Measurements from ENCODE around the gene PTPRJ. TPM values are rescaled to one million over a fixed set of nuclear protein-coding genes. Genes with fewer than 3 reads are reported as not detected.

PTPRJ gene
- total RNA-seq, 1 experiment from 2014 or later = 59.4 TPM

DNA sequence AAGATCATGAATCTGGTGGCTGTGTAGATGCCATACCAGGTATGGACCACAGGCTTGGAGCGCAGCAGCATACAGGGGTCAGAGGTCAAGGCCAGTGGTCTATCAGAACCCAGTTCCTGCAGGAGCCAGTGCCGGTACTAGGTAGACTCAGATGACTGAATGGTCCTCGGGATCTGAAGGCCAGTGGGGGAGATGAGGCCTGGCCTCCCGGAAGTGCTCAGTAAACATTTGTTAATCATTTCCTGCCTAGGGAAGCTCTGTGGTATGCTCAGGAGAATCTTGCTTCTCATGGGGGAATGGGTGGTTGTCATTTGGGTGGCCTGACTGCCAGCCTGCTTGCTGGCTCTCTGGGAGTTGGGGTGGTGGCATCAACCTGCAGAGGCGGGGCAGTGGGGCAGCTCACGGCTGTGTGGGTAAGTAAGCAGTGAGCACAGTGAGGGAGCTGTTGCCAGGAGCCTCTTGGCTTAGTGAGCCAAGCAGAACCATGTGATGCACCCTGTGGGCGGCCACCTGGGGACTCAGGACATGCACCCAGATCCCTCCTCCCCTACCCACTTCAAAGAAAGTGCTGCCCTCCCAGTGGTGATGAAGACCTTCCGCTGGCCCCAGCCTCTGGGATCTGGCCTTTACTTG lies 33.0 kb downstream of the PTPRJ start:
- Mint-ChIP-seq H3K27ac (ENCODE audit: unreplicated experiment) (no peak overlapping the region), H3K36me3 (ENCODE audit: insufficient read depth, unreplicated experiment) (no peaks in the 10 kb centered on the region), H3K27me3 (ENCODE audit: unreplicated experiment) (no peaks in the 10 kb centered on the region), H3K4me3 (ENCODE audit: low read depth, unreplicated experiment) (peak overlapping the region; percentile 10), H3K4me1 (ENCODE audit: low read depth, unreplicated experiment) (peaks cover 46% of the 10 kb centered on the region), H3K9me3 (ENCODE audit: low read depth, unreplicated experiment) (no peaks in the 10 kb centered on the region)
- TF ChIP-seq, protein P1, sequence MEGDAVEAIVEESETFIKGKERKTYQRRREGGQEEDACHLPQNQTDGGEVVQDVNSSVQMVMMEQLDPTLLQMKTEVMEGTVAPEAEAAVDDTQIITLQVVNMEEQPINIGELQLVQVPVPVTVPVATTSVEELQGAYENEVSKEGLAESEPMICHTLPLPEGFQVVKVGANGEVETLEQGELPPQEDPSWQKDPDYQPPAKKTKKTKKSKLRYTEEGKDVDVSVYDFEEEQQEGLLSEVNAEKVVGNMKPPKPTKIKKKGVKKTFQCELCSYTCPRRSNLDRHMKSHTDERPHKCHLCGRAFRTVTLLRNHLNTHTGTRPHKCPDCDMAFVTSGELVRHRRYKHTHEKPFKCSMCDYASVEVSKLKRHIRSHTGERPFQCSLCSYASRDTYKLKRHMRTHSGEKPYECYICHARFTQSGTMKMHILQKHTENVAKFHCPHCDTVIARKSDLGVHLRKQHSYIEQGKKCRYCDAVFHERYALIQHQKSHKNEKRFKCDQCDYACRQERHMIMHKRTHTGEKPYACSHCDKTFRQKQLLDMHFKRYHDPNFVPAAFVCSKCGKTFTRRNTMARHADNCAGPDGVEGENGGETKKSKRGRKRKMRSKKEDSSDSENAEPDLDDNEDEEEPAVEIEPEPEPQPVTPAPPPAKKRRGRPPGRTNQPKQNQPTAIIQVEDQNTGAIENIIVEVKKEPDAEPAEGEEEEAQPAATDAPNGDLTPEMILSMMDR (IDR thresholded peaks at IDR 0.05; ENCODE audit: unreplicated experiment) = no peak
- BruUV-seq (replicated peaks) = no TSS peak
- CTCF ChIA-PET = no interaction called here
- intact Hi-C loops (cut with micrococcal nuclease; ENCODE audit: unreplicated experiment) = loop anchor here (5.0 kb wide), 1 partner anchor 39 kb away; no protein-coding TSS in a partner anchor
- DNase-seq = peak; percentile 46

DNA sequence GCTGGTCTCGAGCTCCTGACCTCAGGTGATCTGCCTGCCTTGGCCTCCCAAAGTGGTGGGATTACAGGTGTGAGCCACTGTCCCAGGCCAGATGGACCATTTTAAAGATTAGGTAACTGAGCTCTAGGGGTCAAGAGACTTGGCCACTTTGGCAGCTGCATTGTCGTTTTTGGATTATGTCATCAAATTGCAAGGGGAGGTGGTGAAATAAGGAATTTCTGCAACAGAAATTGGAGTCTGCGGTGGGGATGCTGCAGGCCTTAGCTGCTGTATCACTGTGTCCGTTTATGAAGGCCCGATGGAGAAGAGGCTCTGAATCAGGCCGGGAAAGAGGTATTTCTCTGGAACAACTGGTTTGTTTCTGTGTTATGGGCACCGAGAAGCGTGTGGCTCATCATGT lies 34.6 kb downstream of the PTPRJ start:
- no peaks in the 10 kb centered on the region for H3K36me3 Mint-ChIP-seq (ENCODE audit: insufficient read depth, unreplicated experiment)
- no peaks in the 10 kb centered on the region for H3K9me3 Mint-ChIP-seq (ENCODE audit: low read depth, unreplicated experiment)
- CTCF ChIA-PET = interaction anchor here (0.7 kb wide), 1 partner anchor 85 kb away, joined by 3 read pairs; no protein-coding TSS in a partner anchor
- TF ChIP-seq, protein P1 (IDR thresholded peaks at IDR 0.05; ENCODE audit: unreplicated experiment) = no peak
- H3K27me3 Mint-ChIP-seq (ENCODE audit: unreplicated experiment) = no peaks in the 10 kb centered on the region
- no peak overlapping the region for H3K27ac Mint-ChIP-seq (ENCODE audit: unreplicated experiment)
- no TSS peak for BruUV-seq (replicated peaks)
- no peak for DNase-seq
- H3K4me3 Mint-ChIP-seq (ENCODE audit: low read depth, unreplicated experiment) = no peak overlapping the region
- intact Hi-C loops (cut with micrococcal nuclease; ENCODE audit: unreplicated experiment) = loop anchor here (5.0 kb wide), 1 partner anchor 37 kb away; no protein-coding TSS in a partner anchor
- H3K4me1 Mint-ChIP-seq (ENCODE audit: low read depth, unreplicated experiment) = peaks cover 46% of the 10 kb centered on the region

DNA sequence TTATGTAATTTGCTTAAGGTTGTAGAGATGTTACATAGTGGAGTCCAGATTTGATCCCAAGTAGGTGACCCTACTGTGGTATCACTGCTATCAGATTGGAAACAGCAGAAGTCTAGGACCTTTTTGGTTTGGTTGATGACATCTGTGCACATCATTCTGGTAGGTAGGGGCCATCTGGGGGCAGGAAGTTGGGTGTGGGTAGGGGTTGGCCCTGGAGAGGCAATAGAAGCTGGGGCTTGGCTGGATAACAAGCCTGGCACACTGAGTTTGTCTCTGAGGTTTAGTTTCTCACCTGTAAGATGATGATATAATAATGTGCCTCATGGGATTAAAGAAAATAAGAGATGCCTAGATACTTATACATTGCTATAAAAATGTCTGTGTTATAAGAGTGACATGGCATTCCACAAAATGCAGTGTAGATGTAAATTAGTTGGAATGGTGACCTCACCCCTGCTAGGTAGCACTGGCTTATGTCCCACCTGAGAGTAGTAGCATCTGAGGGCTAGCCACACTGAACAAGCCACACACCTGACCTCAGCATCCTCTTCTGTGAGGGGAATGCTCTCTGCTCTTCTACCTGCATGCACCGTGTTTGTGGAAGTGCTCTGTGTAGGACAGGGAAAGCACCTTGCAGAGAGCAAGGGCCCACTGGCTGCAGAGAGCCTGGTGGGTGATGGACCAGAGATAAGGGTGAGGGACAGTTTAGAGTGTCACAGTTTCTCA lies 36.9 kb downstream of the PTPRJ start:
- H3K27ac Mint-ChIP-seq (ENCODE audit: unreplicated experiment) = no peak overlapping the region
- no peaks in the 10 kb centered on the region for H3K9me3 Mint-ChIP-seq (ENCODE audit: low read depth, unreplicated experiment)
- TF ChIP-seq, protein P1 (IDR thresholded peaks at IDR 0.05; ENCODE audit: unreplicated experiment) = no peak
- no peak for DNase-seq
- H3K36me3 Mint-ChIP-seq (ENCODE audit: insufficient read depth, unreplicated experiment) = no peaks in the 10 kb centered on the region
- CTCF ChIA-PET = no interaction called here
- peaks cover 39% of the 10 kb centered on the region for H3K4me1 Mint-ChIP-seq (ENCODE audit: low read depth, unreplicated experiment)
- no peaks in the 10 kb centered on the region for H3K27me3 Mint-ChIP-seq (ENCODE audit: unreplicated experiment)
- no TSS peak for BruUV-seq (replicated peaks)
- intact Hi-C loops (cut with micrococcal nuclease; ENCODE audit: unreplicated experiment) = no loop called here
- no peak overlapping the region for H3K4me3 Mint-ChIP-seq (ENCODE audit: low read depth, unreplicated experiment)

DNA sequence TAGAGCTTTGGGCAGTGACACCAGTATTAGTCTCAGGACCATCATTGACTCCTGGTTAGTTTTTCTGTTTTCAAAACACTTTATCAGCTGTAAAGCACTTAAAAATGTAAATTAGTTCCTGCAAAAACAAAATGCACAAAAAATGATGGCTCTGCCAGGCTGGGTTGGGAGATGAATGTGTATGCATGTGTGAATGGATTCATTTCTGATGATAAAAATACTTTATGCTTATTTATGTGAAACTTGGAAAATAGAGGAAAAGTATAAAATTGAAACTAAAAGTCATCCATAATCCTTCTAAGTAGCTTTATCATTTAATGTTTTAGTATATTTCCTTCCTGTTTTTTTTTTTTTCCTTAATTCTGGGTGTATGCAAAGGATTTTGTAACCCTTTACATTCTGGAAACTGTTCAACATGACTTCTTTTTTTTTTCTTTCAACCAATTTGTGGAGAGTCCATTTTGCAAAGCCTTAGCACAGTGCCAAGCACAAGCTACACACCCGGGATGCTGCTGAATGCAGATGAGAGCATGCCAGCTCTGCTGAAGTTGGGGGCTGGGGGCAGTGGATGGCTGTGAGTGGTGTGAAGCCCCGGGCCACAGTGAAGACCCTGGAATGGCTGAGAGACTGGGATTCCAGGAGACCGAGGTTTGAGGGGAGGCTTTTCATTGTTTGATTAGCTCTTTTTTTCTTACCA lies 37.6 kb downstream of the PTPRJ start:
- intact Hi-C loops (cut with micrococcal nuclease; ENCODE audit: unreplicated experiment) = no loop called here
- TF ChIP-seq, protein P1 (IDR thresholded peaks at IDR 0.05; ENCODE audit: unreplicated experiment) = no peak
- no peaks in the 10 kb centered on the region for H3K27me3 Mint-ChIP-seq (ENCODE audit: unreplicated experiment)
- BruUV-seq (replicated peaks) = no TSS peak
- H3K4me1 Mint-ChIP-seq (ENCODE audit: low read depth, unreplicated experiment) = peaks cover 34% of the 10 kb centered on the region
- no peak overlapping the region for H3K4me3 Mint-ChIP-seq (ENCODE audit: low read depth, unreplicated experiment)
- H3K9me3 Mint-ChIP-seq (ENCODE audit: low read depth, unreplicated experiment) = no peaks in the 10 kb centered on the region
- no peaks in the 10 kb centered on the region for H3K36me3 Mint-ChIP-seq (ENCODE audit: insufficient read depth, unreplicated experiment)
- CTCF ChIA-PET = no interaction called here
- no peak for DNase-seq
- no peak overlapping the region for H3K27ac Mint-ChIP-seq (ENCODE audit: unreplicated experiment)
